A673 (cell line): ENCODE measurements around the gene MRPL9. TPM values are rescaled to one million over a fixed set of nuclear protein-coding genes. Genes with fewer than 3 reads are reported as not detected.

Experiments used
- BruUV-seq: library from RNA; stranded (reverse); fragments of 400-500 nt; replicated peaks from 2 replicates; lab custom pipeline; 2021; lab: Mats Ljungman, UMichigan
- CTCF ChIA-PET: fragments of 300-600 bp; sonication (Branson Sonifier 250); formaldehyde crosslinking; loops from one replicate; lab custom pipeline; 2022; ENCODE audit warnings: antibody characterized with exemption; lab: Charles Lee
- POLR2A ChIA-PET: fragments of 300-600 bp; sonication (Branson Sonifier 250); formaldehyde crosslinking; loops from one replicate; lab custom pipeline; 2022; ENCODE audit warnings: antibody characterized with exemption; ENCODE audit not compliant: low non-redundant PET; lab: Charles Lee
- DNase-seq: peaks from one replicate; pipeline ENCODE4 v3.0.0-alpha.2; 2015; ENCODE audit warnings: low spot score
- H3K27ac ChIP-seq: fragments of 200-600 bp; sonication (generic); 2 replicates; pipeline ENCODE4 v1.5.1; 2016; ENCODE audit warnings: mixed run types, low read depth, mild to moderate bottlenecking, mixed read lengths, antibody characterized with exemption, low read length; ENCODE audit not compliant: poor library complexity, severe bottlenecking
- H3K27me3 ChIP-seq: fragments of 200-600 bp; sonication (generic); replicated peaks from 2 replicates; pipeline ENCODE4 v1.6.1; 2017; ENCODE audit warnings: mixed run types, low read depth, mild to moderate bottlenecking, mixed read lengths, antibody characterized with exemption, low read length; ENCODE audit not compliant: insufficient read depth, poor library complexity
- H3K36me3 ChIP-seq: fragments of 200-600 bp; sonication (generic); 2 replicates; pipeline ENCODE4 v1.6.1; 2016; ENCODE audit warnings: mixed run types, mild to moderate bottlenecking, mixed read lengths, antibody characterized with exemption, low read length; ENCODE audit not compliant: insufficient read depth, poor library complexity, severe bottlenecking
- H3K4me1 ChIP-seq: fragments of 200-600 bp; sonication (generic); 2 replicates; pipeline ENCODE4 v1.6.1; 2017; ENCODE audit warnings: mixed run types, mild to moderate bottlenecking, mixed read lengths, antibody characterized with exemption, low read length; ENCODE audit not compliant: insufficient read depth, poor library complexity, severe bottlenecking
- H3K4me3 ChIP-seq: fragments of 200-600 bp; sonication (generic); 2 replicates; pipeline ENCODE4 v1.5.1; 2016; ENCODE audit warnings: low read depth, mixed run types, mild to moderate bottlenecking, mixed read lengths, low read length; ENCODE audit not compliant: poor library complexity, severe bottlenecking
- H3K9me3 ChIP-seq: fragments of 200-600 bp; sonication (generic); 2 replicates; pipeline ENCODE4 v1.6.1; 2016; ENCODE audit warnings: mixed run types, low read depth, mild to moderate bottlenecking, mixed read lengths, antibody characterized with exemption, low read length; ENCODE audit not compliant: poor library complexity, severe bottlenecking
- CTCF ChIP-seq: fragments of 300-800, 200-600 bp; sonication (generic); conservative IDR thresholded peaks from 2 replicates; pipeline ENCODE4 v1.5.1; 2017; ENCODE audit warnings: low read depth, mild to moderate bottlenecking, antibody characterized with exemption, low read length, moderate library complexity, mixed read lengths
- EZH2 ChIP-seq: fragments of 200-600 bp; sonication (generic); IDR thresholded peaks from 2 replicates; pipeline ENCODE4 v1.6.1; 2017; ENCODE audit warnings: borderline replicate concordance, low read depth, mild to moderate bottlenecking, mixed read lengths, antibody characterized with exemption, low read length; ENCODE audit not compliant: poor library complexity, severe bottlenecking
- intact Hi-C: fragments of 100-400 bp; cut with micrococcal nuclease; formaldehyde crosslinking; loops from one replicate; pipeline ENCODE4 v1.10.0; 2022; ENCODE audit not compliant: unreplicated experiment
- total RNA-seq: library from RNA; stranded (reverse); gene quantifications from 2 replicates; pipeline ENCODE4 v1.2.3, GENCODE V29; 2021

Gene MRPL9
- total RNA-seq, 1 experiment from 2014 or later, result 143 TPM

GRCh38 chr1:151756291-151756690 lies 7.0 kb downstream of the MRPL9 start:
- Histone ChIP-seq H3K4me3 (no peak overlapping the region), H3K36me3 (peaks cover 28% of the 10 kb centered on the region), H3K4me1 (no peaks in the 10 kb centered on the region), H3K27me3 (no peaks in the 10 kb centered on the region), H3K27ac (no peak overlapping the region), H3K9me3 (no peaks in the 10 kb centered on the region)
- ChIA-PET CTCF (no interaction called here), POLR2A (no interaction called here)
- intact Hi-C loops, result no loop called here
- no peak for TF ChIP-seq EZH2
- no peak for TF ChIP-seq CTCF
- no peak for DNase-seq
- no TSS peak for BruUV-seq

GRCh38 chr1:151741516-151741915 lies 21.8 kb downstream of the MRPL9 start:
- BruUV-seq, result no TSS peak
- POLR2A ChIA-PET, result no interaction called here
- H3K27me3 ChIP-seq, result peaks cover 53% of the 10 kb centered on the region

GRCh38 chr1:151739590-151740355 lies 23.5 kb downstream of the MRPL9 start:
- intact Hi-C loops, result loop anchor here (5.0 kb wide), 1 partner anchor 147 kb away; no protein-coding TSS in a partner anchor
- POLR2A ChIA-PET, result no interaction called here
- H3K4me1 ChIP-seq, result no peaks in the 10 kb centered on the region
- no peaks in the 10 kb centered on the region for H3K36me3 ChIP-seq
- no TSS peak for BruUV-seq
- DNase-seq, result no peak
- H3K27ac ChIP-seq, result no peak overlapping the region
- peaks cover 37% of the 10 kb centered on the region for H3K27me3 ChIP-seq
- CTCF ChIA-PET, result interaction anchor here (0.7 kb wide), 1 partner anchor 69 kb away, joined by 3 read pairs; no protein-coding TSS in a partner anchor
- no peak overlapping the region for H3K4me3 ChIP-seq
- TF ChIP-seq CTCF (no peak), EZH2 (no peak)
- peaks cover 7% of the 10 kb centered on the region for H3K9me3 ChIP-seq

More at GRCh38 chr1:151741516-151741915, 21.8 kb downstream of the MRPL9 start:
- DNase-seq, result no peak
- intact Hi-C loops, result no loop called here
- no peaks in the 10 kb centered on the region for H3K4me1 ChIP-seq
- no peak overlapping the region for H3K27ac ChIP-seq
- peaks cover 7% of the 10 kb centered on the region for H3K9me3 ChIP-seq
- CTCF ChIA-PET, result no interaction called here
- H3K4me3 ChIP-seq, result no peak overlapping the region
- TF ChIP-seq EZH2, result no peak
- TF ChIP-seq CTCF, result no peak
- H3K36me3 ChIP-seq, result no peaks in the 10 kb centered on the region
